Regular cardiac myocyte (primary cell): ENCODE measurements around the gene GLIS2. TPM values are rescaled to one million over a fixed set of nuclear protein-coding genes. Genes with fewer than 3 reads are reported as not detected.

Experiments used
- total RNA-seq: library from RNA; depleted of rRNA; stranded (reverse); fragments of >200 nt; gene quantifications from 2 replicates; pipeline ENCODE4 v1.2.3, GENCODE V29; 2014

Gene GLIS2
- 1.7 and 3.9 TPM in 2 replicates for total RNA-seq

DNA sequence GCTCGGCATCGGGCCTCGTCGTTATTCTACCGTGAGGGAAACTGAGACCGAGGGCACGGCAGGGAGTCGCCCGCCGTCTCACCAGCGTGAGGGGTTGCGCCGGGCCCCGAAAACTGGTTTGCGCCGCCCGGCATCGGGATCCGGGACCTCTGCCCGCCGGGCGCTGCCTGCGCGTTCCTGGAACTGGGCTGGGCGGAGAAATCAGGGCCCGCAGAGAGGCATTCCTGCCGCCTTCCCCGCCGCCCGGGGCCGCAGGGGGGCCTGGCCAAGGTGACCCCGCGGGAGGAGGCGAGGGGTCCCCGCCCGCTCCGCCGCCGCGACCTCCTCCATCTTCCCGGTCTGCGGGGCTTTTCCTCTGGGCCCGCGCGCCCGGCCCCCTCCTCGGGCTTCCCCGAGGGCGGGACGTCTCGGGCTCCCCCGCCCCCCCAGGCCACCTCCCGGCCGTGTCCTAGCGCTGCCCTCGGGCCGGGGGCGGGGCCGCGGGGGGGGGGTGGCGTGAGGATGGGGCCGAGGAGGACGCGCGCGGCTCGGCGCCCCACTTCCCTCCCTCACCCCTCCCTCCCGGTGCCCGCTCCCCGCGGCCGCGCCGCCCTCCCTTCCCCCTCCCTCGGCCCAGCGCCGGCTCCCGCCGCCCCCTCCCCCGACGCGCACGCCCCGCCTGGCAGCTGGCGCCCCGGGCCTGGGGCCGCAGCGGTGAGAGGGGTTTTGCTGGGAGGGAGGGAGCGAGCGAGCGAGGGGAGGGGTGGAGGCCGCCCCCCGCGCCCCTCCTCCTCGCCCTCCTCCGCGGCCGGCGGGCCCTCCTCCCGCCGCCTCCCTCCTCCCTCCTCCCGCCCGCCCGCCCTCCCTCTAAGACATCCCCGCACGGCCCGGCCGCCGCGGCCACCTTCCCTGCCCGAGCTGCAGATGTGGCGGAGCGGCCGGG, at the start of gene GLIS2:
Gene GLIS2, plus strand, starts transcription at position 882 of the 922 bp plus-strand sequence. CDS start 16,214 bp downstream, outside the sequence.

DNA sequence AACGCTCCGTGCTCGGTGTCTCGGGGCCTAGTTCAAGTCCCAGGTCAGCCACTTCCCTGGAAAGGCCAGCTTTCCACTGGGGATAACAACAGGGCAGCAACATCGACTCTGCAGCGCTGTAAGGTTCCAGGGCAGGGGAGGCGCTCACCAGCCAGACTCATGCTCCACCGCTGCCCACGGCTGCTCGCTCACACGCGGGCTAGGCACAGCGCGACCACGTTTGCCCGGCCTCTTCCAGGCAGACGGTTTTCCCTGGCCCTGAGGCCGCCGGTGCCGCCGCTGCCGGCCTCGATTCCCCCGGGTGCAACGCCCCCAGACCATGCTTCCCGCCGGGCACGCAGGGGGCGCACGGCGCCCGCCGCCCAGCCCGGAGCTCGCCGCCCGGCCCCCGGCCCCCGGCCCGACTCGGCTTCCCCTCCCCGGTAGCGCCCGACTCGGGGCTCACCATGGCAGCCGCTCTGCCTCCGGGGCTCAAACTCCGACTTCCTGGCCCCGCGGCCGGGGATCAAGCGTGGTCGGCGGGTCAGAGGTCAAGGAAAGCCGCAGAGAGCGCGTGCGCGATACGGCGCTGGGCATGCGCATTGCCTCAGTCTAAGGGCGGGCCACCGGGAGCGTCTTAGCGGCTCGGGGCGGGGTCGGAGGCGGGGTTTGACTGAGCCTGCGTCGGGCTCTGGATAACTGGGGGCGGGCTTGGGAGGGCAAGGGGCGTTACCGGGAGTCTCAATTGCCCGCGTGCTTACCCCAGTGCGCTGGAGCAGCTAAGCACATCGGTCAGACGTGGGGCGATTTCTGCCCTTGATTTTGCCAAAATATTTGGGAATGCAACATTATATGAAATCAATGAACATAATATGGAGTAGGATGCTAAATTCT, 35.2 kb downstream of the GLIS2 start, which contains the start of gene PAM16:
Gene PAM16, minus strand, starts transcription at position 535 of the 873 bp plus-strand sequence. Its CDS starts 87 bp downstream, at position 448.

DNA sequence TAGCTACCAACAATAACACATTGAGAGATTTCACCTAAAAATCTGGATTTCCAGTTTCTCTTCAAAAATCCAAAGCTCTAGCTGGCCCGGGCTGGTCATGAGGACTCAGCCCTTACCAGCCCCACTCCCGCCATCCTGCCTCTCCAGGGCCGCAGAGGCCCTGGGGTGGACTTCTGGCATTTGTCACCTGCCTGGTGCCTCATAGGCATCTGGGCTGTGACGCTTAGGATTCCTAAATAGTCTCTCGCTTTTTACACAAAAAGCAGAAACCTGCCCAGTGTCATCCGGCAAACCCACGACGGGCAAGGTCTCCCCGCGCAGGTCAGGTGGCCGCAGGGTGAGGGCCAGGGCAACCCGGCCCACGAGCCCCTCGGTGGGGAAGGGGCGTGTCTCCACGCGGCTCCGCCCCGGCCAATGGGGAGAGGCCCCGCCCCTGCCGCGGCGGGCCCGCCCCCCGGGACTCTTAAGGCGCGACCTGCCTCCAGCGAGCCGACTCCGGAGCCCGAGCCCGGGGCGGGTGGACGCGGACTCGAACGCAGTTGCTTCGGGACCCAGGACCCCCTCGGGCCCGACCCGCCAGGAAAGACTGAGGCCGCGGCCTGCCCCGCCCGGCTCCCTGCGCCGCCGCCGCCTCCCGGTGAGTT, 55.6 kb downstream of the GLIS2 start, which contains the start of gene VASN:
Gene VASN, plus strand, starts transcription at position 492 of the 644 bp plus-strand sequence. CDS start 9,030 bp downstream, outside the sequence.

Other genes starting within 250 kb of the GLIS2 start
- gene ADCY9, start 199.6 kb upstream of the GLIS2 start, total RNA-seq, result 17.8 and 18.6 TPM in 2 replicates
- 0.38 and 0.56 TPM in 2 replicates for gene SRL, start 74.0 kb upstream of the GLIS2 start, total RNA-seq
- gene TFAP4, start 43.0 kb upstream of the GLIS2 start, total RNA-seq, result 3.7 and 8.6 TPM in 2 replicates
- 24.0 and 36.4 TPM in 2 replicates for gene PAM16, start 35.3 kb downstream of the GLIS2 start, total RNA-seq
- 74.2 and 77.5 TPM in 2 replicates for gene VASN, start 55.8 kb downstream of the GLIS2 start, total RNA-seq
- 7.9 and 12.7 TPM in 2 replicates for gene CORO7, start 100.5 kb downstream of the GLIS2 start, total RNA-seq
- 43.4 and 78.6 TPM in 2 replicates for gene DNAJA3, start 109.8 kb downstream of the GLIS2 start, total RNA-seq
- gene NMRAL1, start 158.6 kb downstream of the GLIS2 start, total RNA-seq, result 74.1 and 76.7 TPM in 2 replicates
- 37.8 and 87.6 TPM in 2 replicates for gene HMOX2, start 160.3 kb downstream of the GLIS2 start, total RNA-seq
- 8.6 and 9.0 TPM in 2 replicates for gene CDIP1, start 222.7 kb downstream of the GLIS2 start, total RNA-seq
- under 0.01 TPM in 2 replicates for gene C16orf96, start 240.3 kb downstream of the GLIS2 start, total RNA-seq